GM12875 (cell line): ENCODE data around the gene VEGFC.

ENCODE experiments used
- H3K4me3 ChIP-seq: one replicate; pipeline ENCODE4 v1.5.1; 2011; ENCODE audit warnings: low read depth, low read length, control low read depth
- TF ChIP-seq, protein P1 (sequence below): IDR thresholded peaks from 2 replicates; pipeline ENCODE4 v1.5.1; 2011; ENCODE audit warnings: low read depth, mild to moderate bottlenecking, control low read depth, inconsistent platforms, low read length, moderate library complexity, borderline replicate concordance; ENCODE audit not compliant: insufficient read depth

The VEGFC gene

DNA sequence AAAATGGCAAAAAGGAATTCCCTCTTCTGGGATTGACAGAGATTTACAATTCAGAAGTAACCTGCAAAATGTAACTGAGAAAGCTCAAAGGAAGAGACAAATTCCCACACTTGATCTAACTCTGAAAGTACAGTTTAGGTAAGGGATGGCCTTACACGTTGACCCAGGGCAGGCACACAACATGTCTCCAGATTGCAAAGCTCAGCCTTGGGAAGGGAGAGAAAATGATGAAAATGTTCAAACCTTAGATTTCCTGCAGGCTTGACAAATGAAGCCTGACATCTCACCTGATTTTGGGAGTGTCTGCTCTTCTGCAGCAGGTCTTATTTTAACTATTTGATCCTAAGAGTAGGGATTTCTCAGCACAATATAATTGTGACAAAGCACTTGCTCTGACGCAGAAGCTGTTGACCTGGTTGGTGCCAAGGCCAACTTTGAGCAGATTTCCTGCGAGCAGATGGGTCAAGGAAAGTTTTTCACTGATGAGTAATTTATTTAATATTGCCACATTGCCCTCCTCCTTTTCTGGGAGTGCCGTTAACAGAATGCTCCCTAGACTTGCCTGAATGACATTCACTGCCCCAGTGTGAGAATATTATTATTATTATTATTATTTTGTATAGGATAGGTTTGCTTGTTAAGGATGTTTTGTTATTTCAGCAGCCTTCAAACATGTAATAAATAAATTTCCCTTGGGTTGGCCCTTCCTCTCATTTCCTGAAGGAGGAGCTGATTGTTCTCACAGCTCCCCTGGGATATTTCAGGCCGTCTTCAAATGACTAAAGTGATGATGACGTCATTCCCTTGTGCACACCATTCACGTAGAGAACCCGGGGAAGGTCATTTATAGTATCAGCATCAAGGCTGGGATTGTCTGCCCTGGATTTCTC, 157.1 kb downstream of the VEGFC start:
- TF ChIP-seq, protein P1, sequence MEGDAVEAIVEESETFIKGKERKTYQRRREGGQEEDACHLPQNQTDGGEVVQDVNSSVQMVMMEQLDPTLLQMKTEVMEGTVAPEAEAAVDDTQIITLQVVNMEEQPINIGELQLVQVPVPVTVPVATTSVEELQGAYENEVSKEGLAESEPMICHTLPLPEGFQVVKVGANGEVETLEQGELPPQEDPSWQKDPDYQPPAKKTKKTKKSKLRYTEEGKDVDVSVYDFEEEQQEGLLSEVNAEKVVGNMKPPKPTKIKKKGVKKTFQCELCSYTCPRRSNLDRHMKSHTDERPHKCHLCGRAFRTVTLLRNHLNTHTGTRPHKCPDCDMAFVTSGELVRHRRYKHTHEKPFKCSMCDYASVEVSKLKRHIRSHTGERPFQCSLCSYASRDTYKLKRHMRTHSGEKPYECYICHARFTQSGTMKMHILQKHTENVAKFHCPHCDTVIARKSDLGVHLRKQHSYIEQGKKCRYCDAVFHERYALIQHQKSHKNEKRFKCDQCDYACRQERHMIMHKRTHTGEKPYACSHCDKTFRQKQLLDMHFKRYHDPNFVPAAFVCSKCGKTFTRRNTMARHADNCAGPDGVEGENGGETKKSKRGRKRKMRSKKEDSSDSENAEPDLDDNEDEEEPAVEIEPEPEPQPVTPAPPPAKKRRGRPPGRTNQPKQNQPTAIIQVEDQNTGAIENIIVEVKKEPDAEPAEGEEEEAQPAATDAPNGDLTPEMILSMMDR: no peak
- H3K4me3 ChIP-seq: no peak overlapping the region
